CMK (cell line): Measurements from ENCODE around the gene CIAO2A.
"Not testable (repeated sequence)": the region's sequence is repeated elsewhere in the genome, so short reads cannot be mapped to it uniquely, and the experiment has no call there.

Experiments used
- DNase-seq: peaks from one replicate; pipeline ENCODE4 v3.0.0-alpha.2; 2010; ENCODE audit warnings: low read depth

CIAO2A gene

DNA sequence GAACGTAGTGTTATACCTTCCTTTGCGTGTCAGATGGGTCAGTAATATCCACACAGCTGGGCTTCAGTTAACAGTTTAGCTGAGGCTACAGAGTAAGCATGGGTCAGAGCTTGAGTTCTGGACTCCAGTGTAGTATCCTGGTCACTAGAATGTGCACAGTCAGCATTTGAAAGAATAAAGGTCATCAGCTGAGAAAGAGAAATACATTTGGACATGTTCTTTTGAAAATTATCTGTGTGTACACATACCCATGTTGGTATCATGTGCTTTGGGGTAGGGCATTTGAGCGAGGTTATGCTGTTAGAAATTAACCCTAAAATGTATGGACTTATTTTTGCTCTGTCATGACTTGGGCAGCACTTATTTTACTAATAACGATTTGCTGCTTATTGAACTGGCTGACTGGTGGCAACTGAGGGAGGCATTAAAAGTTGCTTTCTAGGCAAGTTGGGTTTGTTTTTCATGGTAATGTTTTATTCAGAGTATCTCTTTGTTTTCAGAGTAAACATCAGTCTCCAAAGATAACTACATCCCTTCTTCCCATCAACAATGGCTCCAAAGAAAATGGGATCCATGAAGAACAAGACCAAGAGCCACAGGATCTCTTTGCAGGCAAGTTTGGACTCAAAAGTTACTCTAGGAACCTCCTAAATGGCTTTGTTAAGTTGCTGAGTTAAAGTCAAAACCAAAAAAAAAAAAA lies 18.6 kb upstream of the CIAO2A start:
- DNase-seq: no peak

DNA sequence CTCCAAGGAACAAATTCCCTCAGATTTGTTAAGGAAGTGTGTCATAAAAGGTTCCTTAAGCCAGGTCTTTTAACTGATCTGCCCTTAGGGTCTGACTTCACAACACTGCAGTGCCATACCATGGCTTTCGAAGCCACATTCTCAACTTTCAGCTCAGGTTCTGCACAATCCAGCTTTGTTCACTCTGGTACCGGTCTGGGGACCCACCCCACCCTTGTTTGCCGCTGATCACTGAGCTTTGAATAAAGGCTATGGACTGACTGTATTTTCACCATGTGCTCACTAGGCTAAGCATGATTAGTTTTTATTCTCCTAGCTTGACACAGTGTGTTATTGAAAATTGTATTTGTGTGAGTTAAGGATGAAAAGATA lies 18.0 kb upstream of the CIAO2A start:
- DNase-seq: no peak

DNA sequence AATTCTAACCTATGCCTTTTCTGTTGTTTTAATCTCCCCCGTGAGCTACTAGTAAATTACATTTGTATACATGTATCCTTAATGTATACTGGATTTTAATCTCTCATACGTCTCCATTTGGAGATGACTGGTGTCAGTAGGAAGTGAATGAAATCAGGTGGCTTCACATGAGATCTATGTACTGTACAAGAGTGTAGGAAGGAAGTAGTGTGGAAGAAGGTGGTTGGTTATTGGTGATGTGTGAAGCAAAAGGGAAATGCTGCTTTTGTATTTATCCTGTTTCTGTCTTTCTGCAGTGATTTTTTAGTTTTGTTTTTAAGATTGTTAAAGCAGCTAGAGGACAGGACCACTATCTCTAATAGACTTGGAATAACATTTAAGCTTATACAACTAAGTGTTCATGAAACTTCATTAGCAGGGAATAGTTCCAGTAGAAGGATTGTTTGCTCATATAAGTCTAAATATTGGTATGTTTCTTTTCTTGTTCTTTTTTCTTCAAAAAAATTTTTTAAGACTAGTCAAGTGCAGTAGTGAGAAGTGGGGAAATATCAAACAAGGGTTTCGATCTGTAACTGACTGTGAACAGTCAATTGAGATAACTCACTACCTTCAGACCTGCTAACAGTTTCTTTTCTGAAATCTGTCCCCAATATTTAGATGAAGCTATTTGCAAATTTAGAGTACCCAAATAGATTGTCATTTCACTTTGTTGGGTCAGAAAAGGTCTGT lies 17.5 kb upstream of the CIAO2A start:
- no peak for DNase-seq

DNA sequence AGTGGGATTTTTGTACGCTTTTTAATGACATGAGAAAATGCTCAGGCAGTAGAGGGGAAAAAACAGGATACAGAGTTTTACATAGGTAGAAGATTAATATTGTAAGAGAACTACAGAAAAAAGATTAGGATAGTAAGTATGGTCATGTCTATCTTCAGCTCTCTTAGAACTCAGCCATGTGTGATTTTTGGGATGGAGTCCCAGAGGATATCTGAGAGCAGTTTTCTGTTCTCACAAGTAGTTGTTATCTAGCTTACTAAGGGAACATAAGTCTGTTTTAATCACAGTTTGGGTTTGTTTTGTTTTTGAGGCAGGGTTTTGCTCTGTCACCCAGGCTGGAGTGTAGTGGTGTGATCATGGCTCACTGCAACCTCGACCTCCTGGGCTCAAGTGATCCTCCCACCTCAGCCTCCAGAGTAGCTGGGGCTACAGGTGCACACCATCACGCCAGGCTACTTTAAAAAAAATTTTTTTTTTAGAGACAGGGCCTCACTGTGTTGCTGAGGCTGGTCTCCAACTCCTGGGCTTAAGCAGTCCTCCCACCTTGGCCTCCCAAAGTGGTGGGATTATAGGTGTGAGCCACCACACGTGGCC lies 16.6 kb upstream of the CIAO2A start:
- not testable (repeated sequence) for DNase-seq

DNA sequence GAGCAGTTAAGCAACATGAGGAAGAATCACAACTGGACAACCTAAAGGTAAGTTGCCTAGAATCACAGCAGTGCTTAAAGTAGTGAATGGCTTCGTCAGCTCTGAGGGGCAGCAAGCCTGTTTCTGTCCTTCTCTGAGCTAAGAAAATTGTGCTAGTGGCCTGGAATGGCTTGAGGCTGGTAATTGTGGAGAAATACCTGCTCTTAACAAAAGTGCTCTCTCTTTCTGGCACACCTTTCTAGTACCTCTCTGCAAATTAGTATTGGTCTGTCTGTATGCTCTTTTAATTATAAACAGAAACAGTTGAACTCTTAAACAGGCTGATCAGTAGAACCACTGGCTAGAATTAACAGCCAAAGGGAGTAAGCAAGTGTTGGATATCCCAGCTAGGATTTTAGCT lies 13.7 kb upstream of the CIAO2A start:
- no peak for DNase-seq

DNA sequence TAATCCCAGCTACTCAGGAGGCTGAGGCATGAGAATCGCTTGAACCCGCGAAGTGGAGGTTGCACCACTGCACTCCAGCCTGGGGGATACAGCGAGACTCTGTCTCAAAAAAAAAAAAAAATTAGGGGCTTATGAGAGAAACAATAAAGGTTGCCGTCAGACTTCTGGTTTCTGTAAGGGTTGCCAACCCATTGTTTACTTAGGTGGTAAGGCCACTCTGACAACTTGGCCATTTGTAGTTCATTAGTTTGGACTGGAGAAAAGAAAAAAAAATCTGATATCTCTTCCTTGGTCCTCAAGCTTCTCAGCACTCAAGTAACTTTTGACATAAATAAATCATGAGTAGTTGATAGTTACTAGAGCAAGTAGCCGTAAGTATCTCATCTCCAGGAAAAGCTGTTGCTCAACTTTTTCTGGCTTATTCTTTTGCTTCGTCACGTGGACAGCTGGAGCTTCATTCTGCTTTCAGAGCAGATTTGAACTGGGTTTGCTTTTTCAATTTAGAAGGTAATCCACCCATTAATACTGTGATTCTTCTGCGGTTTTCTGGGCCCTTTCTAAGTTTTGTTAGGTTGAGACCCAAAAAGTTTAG lies 11.6 kb upstream of the CIAO2A start:
- DNase-seq: no peak

DNA sequence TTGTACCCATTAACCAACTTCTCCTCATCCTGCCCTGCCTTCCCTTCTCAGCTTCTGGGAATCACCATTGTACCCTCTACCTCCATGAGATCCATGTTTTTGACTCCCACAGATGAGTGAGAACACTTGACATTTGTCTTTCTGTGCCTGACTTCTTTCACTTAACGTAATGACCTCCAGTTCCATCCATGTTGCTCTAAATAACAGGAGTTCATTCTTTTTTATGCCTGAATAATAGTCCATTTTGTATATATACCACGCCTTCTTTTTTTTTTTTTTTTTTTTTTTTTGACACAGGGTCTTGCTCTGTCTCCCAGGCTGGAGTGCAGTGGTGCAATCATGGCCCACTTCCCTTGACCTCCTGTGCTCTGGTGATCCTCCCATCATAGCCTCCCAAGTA lies 8.9 kb upstream of the CIAO2A start:
- no peak for DNase-seq

DNA sequence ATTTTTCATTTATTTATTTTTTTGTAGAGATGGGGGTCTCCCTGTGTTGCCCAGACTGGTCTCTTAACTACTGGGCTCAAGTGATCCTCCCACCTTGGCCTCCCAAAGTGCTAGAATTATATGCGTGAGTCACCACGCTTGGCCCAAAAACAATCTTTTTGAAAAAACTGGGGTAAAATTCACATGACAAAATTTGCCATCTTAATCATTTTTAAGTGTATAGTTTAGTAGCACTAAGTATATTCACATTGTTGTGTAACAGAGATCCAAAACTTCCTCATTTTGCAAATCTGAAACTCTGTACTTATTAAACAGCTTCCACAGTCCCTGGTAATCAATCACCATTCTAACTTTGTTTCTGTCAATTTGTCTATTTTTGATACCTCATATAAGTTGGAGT lies 7.3 kb upstream of the CIAO2A start:
- no peak for DNase-seq

DNA sequence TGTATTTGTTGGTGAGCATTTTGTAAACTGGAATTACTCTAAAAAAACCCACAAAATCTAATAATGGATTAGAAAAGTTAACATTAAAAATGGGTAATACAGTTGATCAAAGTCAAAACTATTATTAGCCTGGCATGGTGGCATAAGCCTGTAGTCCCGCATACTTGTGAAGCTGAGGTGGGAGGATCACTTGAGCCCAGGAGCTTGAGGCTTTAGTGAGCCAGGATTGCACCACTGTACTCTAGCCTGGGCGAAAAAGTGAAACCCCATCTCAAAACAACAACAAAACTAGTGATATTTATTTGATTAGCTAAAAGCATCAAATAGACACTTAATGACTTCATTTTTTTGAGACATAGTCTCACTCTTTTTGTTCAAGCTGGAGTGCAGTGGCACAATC lies 5.7 kb upstream of the CIAO2A start:
- DNase-seq: no peak

DNA sequence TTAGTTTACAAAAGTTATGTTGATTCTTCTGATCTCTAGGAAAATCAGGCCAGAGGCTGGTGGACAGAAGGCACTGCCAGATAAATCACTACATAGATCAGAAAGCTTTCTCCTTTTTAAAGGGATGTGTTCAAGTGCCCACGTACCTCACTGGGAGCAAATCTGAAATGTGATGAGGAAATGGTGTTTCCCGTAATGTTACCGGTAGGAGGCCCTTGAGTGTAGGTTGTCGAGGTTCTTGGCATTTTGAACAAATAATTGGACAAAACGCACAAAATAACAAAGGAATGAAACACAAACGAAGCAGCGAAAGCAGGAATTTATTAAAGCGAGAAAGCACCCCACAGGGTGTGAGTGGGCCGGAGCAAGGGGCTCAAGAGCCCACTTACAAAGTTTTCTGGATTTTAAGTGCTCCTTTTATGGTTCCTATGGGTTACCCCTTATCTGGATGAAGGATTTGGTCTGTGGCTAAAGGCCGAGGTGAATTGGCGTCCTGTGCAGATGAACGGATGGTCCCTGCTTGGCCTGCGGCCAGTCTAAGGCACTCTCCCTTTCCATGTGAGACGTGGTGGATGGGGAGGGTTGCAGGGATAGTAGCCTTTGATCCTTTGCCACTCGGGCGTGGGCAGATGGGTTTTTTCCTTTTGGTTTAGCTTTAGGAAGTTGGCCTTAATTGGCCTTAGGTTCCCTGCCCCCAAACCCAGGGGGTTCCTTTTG lies 3.2 kb upstream of the CIAO2A start:
- DNase-seq: no peak

DNA sequence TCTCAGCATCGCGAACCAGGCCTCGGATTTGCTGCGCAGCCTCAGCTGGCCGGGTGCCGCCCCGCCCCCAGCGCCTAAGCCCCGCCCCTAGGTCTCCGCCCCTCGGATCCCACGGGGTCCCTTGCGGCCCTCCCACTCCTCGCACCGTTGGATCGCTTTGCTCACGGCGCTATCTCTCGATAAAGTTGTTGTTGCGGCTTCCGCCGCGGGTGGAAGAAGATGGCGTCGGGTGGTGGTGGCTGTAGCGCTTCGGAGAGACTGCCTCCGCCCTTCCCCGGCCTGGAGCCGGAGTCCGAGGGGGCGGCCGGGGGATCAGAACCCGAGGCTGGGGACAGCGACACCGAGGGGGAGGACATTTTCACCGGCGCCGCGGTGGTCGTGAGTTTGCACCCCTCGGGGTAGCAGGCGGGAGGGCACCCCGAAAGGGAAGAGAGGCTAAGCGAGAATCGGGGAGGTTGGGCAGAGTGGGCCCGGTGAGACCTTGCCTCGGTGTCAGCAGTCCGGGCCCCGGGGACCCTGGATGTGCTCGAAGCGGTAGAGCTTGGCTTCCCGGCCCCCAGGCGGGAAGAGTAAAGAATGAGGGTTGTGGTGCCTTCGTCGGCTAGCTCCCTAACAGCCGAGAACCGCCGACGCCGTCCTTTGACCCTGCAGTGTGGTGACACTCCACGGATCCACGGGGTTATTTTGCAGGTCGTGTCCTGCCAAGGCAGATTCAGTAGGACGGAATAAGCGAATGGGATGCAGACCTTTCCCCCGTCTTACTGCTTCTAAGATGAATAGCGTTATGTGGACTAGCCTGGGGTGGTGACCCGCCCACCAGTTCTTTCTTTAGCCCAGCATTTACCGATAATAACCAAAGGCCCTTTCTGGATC lies 2.4 kb upstream of the CIAO2A start, which contains the start of gene SNX1:
Gene SNX1 (plus strand): TSS at position 188 of the 873 bp plus-strand sequence. CDS start 32 bp downstream, at position 220.
- DNase-seq: peak; percentile 87

DNA sequence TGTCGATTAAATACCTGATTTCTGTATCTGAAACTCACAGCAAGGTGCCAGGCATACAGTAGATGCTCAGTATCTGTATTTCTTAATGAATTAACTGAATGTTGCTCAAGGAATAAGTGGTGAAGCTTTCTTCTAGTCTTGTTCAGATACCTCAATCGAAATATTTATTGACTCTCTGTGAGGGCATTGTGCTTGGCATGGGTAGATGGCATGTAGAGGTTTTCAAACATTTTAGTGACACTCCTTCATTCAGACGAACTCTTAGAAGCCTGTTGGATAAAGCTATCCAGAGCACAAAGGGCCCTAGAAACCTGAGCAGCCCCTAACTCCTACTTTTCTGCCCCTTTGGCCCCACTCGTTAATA lies 1.8 kb upstream of the CIAO2A start:
- DNase-seq: no peak

DNA sequence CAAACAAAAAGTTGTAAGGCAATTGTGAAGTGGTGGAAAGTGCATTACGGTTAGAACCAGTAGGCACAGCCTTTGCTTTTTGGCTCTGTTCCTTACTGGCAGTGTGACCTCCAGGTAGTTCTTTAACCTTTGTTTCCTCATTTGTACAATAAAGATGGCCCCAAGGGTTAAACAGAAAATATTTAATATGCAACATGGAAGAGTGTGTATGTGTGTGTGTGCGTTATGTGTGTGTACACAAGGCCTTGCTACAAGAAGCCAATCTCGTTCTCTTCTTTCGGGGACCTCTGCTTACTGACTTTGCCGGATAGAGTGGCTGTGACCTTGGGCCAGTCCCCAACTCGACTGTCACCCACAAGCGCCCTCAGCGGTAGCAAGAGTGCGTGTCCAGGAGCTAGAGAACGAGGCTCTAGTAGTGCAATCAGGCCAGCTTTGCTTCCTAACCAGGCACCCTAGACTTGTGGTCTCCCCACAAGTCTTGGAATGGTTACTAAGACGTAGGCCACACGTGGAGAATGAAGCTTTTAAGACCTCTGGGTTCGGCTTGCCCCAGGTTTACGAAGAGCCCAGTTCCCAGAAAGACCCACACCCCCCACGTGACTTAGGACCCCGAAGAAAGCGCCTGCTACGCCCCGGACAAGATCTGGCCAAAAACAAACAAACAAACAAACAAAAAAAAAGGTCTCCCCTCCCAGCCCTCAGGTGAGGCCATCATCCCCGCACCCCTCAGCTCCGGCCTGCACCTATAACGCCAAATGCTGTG lies 593 bp downstream of the CIAO2A start:
- DNase-seq: peak; percentile 51

DNA sequence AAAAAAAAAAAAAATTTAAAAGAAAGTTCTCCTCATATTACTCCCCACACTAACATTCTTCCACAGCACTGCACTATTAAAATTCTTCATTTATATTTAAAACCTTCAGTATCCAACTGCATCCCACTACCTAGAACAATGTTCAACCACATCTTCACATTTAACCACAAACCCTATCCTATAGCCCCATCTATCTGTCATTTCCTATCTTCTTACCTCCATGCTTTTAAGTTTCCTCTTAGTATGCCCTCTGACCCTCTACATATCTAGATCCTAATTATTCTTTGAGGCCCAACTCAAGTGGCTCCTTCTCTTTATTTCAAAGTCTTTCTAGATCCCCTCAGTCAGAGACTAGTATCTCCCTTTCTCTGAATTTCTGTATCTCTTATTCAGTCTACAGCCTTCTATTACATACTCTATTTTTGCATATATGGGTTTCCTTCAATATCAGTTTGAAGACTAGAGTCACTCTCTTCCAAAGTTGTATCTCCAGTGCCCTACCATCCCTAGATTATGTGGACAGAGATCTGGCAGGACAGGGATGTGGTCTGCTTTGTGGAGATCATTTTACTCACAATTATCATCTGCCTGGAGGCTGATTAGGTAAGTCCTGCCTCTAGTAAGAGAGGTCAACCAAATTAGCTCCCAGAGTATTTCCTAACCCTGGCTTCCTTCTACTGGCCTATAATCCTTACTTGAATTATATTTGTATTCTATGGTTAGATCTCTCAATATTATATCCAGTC lies 1.4 kb downstream of the CIAO2A start:
- no peak for DNase-seq

DNA sequence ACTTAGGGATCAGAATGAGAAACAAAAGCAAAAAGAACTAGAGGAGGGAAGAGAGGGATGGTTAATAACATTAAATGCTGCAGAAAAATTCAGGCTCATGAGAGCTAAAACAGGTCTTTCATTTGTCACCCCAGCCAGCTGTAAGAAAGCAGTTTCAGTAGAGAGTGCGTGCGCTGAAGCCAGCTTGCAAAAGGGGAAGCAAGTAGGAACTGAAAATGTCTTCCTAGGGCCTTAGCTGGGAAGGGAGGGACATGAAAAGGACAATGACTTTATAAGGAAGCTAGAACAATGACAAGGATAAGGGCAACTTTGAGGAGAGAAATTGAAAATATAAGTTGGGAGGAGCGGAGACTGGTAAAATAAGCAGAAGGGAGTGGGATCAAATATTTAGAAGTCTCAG lies 3.1 kb downstream of the CIAO2A start:
- DNase-seq: no peak

DNA sequence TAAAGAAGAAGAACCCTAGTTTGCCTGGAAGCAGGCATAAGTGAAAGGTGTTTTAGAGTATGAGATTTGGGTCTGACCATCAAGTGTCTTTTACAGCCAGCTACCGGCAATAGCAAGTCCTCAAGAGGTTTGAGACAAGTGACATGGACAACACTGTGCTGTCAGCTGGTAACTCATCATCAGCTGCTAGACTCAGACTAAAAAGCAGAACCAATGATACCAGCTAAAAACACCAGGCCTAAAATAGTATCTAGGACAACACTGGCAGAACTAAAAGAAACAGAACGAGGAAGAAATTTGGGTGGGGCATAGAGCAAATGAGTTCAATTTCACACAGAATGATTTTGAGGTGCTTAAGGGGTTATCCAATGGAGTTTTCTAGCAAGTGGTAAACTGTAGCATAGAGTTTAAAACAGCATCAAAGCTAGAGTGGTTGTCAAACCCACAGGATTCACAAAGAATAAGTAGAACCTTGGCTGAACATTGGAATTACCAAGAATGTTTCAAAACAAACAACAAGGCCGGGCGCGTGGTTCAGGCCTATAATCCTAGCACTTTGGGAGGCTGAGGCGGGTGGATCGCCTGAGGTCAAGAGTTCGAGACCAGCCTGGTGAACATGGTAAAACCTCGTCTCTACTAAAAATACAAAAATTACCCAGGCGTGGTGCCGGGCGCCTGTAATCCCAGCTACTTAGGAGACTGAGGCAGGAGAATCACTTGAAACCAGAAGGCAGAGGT lies 3.9 kb downstream of the CIAO2A start:
- no peak for DNase-seq

DNA sequence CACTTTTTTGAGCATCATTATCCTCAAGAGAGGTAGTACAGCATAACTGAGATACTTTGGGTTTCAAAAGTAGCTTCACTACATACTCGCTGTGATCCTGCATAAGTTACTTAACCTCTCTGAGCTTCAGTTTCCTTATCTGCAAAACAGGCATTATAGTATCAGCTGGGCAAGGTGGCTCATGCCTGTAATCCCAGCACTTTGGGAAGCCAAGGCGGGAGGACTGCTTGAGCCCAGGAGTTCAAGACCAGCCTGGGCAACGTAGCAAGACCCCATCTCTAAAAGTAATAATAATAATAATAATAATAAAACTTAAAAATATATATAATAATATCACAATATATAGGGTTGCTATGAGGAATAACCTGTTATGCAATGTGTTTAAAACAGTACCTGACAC lies 10.9 kb downstream of the CIAO2A start:
- DNase-seq: no peak

DNA sequence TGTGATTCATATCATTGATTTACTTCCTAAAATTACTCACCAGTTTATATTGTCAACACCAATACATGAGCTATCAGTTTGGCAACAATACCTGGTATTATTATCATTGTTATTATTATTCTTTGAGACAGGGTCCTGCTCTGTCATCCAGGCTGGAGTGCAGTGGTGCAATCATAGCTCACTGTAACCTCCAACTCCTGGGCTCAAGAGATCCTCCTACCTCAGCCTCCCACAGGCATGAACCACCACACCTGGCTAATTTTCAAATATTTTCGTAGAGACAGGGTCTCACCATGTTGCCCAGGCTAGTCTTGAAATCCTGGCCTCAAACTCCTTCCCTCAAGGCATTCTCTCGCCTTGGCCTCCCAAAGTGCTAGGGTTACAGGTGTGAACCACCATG lies 20.1 kb downstream of the CIAO2A start:
- not testable (repeated sequence) for DNase-seq

DNA sequence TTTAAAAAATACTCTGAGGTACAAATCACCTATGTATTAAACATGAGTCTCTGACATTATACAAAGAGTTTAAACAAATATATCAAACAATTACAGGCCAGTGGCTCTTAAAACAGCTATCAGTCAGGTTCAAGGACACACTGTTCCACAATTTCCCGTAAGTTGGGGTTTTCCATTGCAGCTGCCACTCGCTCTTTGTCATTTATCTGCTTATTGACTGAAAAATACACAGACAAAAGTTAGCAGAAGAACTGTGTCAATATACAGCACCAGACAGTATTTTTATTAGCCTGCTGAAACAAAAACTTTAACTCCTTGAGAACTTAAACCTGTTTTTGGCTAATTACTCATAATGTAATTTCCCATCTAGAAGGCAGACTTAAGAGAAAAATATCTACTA lies 20.8 kb downstream of the CIAO2A start:
- no peak for DNase-seq
